ENCODE measurements around the gene GLB1L2.

Gene GLB1L2

DNA sequence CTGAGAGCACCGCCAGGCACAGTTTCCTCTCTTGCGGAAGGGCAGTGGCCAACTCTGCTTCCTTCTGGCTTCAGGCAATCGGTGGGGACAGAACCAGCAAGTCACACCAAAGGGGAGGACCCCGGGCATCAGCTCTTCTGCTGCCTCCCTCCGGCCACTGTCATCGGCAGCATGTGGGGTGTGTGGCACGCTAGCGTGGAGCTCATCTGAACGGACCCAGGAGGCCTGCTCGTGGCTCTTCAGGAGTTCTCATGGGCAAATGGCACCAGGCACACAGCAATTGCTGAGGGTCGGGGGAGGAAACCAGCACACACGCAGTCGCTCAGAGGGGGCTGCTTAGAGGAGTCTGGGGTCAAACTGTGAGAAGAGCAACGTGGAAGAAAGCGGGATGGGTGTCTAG, 53.4 kb downstream of the GLB1L2 start:
- ChIA-PET CTCF (interaction anchor here (0.9 kb wide), 1 partner anchor 24 kb away, joined by 3 read pairs; no protein-coding TSS in a partner anchor), POLR2A (no interaction called here)
- DNase-seq (ENCODE audit: extremely low spot score) = no peak
- TF ChIP-seq, protein P1, sequence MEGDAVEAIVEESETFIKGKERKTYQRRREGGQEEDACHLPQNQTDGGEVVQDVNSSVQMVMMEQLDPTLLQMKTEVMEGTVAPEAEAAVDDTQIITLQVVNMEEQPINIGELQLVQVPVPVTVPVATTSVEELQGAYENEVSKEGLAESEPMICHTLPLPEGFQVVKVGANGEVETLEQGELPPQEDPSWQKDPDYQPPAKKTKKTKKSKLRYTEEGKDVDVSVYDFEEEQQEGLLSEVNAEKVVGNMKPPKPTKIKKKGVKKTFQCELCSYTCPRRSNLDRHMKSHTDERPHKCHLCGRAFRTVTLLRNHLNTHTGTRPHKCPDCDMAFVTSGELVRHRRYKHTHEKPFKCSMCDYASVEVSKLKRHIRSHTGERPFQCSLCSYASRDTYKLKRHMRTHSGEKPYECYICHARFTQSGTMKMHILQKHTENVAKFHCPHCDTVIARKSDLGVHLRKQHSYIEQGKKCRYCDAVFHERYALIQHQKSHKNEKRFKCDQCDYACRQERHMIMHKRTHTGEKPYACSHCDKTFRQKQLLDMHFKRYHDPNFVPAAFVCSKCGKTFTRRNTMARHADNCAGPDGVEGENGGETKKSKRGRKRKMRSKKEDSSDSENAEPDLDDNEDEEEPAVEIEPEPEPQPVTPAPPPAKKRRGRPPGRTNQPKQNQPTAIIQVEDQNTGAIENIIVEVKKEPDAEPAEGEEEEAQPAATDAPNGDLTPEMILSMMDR (IDR thresholded peaks at IDR 0.05; ENCODE audit: control extremely low read depth, extremely low read depth, low read depth, missing control alignments) = no peak

DNA sequence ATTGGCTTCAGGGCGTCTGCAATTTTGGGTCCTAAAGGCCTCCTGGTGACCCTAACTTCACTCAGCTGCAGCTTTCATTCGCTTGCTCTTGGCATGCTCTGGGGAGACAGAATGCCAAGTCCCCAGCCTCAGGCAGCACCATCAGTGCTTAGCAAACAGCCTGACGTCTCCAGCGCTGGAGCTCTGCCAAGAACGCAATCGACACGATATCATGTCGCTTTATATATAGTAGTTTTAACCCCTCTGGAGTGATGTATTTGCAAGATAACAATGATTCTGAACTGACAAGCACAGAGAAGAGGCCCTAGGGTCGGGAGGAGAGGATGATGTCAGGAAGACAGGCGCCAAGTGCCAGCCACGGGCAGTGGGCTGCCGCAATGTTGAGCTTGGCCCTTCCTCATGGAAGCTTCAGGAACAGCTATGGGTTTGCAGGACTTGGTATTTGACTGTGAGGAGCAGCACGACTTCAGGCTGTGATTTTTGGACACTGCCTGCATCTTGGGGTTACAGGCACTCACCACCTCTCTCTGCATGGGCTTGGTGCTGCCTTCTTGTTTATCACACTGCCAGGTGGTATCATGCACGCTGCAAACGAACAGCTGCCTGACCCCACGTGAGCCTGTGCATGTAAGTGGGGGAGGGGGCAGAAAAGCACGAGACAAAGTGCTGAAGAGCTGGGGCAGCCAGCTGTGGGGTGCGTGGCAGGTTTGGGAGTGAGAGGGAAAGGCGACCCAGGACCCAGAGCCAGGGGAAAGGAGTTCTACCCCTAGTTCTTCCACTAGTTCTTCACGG, 54.2 kb downstream of the GLB1L2 start:
- no peak for DNase-seq (ENCODE audit: extremely low spot score)
- POLR2A ChIA-PET = no interaction called here
- TF ChIP-seq, protein P1 (IDR thresholded peaks at IDR 0.05; ENCODE audit: control extremely low read depth, extremely low read depth, low read depth, missing control alignments) = no peak
- CTCF ChIA-PET = interaction anchor here (0.9 to 1.6 kb wide), 2 partner anchors 9 to 25 kb away, joined by 3 to 4 read pairs; no protein-coding TSS in a partner anchor

DNA sequence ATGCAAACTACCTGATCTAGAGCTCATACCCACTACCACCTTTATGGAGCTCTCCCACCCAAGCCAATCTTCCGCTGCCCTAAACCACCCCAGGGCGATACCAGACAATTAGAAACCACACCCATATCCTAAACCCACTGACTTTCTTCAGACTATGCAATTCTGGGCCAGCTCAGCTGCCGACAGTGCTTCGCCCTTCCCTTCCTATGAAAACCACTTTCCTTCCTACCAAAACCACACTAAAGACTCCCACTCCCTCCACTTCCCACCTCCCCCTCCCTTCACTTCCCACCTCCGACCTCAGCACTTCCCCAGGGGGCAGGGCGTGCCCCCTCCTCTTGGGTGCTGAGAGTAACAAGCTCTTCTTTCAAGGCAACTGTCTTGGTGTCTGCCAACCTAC, 55.2 kb downstream of the GLB1L2 start:
- POLR2A ChIA-PET = no interaction called here
- no peak for DNase-seq (ENCODE audit: extremely low spot score)
- CTCF ChIA-PET = interaction anchor here (1.6 kb wide), 1 partner anchor 10 kb away, joined by 4 read pairs; no protein-coding TSS in a partner anchor
- TF ChIP-seq, protein P1 (IDR thresholded peaks at IDR 0.05; ENCODE audit: control extremely low read depth, extremely low read depth, low read depth, missing control alignments) = no peak

DNA sequence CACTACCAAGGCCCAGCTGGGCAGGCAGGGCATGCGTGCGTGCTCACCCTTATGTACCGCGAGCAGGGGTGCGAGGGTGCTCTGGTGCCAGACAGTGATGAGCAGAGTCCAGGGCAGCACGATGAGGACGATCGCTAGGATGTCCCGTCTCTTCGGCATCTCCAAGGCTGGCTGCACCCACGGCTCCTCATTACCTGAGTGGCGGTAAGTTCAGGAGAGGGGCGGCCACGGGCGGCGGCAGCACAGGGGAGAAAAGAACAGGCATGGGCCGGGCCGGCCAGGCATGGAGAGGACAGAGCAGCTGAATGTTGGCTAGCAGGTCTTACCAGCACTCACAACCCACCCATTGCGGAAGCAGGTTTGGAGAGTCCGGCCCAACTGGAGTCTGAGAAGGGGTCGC, 55.7 kb downstream of the GLB1L2 start:
- no peak for DNase-seq (ENCODE audit: extremely low spot score)
- POLR2A ChIA-PET = no interaction called here
- CTCF ChIA-PET = interaction anchor here (1.6 kb wide), 1 partner anchor 10 kb away, joined by 4 read pairs; no protein-coding TSS in a partner anchor
- TF ChIP-seq, protein P1 (IDR thresholded peaks at IDR 0.05; ENCODE audit: control extremely low read depth, extremely low read depth, low read depth, missing control alignments) = no peak

DNA sequence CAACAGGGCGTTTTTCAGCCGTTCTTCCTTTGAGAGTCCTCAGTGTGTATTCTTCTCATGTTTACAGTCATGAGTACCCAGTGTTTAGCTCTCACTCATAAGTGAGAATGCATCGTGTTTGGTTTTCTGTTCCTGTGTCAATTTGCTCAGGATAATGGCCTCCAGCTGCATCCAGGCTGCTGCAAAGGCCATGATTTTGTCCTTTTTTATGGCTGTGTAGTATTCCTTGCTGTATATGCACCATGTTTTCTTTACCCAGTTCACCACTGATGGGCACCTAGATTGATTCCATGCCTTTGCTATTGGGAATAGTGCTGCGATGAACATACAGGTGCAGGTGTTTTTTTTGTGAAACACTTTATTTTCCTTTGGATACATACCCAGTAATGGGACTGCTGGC, 56.8 kb downstream of the GLB1L2 start:
- DNase-seq (ENCODE audit: extremely low spot score) = no peak
- ChIA-PET POLR2A (no interaction called here), CTCF (no interaction called here)
- TF ChIP-seq, protein P1 (IDR thresholded peaks at IDR 0.05; ENCODE audit: control extremely low read depth, extremely low read depth, low read depth, missing control alignments) = no peak

DNA sequence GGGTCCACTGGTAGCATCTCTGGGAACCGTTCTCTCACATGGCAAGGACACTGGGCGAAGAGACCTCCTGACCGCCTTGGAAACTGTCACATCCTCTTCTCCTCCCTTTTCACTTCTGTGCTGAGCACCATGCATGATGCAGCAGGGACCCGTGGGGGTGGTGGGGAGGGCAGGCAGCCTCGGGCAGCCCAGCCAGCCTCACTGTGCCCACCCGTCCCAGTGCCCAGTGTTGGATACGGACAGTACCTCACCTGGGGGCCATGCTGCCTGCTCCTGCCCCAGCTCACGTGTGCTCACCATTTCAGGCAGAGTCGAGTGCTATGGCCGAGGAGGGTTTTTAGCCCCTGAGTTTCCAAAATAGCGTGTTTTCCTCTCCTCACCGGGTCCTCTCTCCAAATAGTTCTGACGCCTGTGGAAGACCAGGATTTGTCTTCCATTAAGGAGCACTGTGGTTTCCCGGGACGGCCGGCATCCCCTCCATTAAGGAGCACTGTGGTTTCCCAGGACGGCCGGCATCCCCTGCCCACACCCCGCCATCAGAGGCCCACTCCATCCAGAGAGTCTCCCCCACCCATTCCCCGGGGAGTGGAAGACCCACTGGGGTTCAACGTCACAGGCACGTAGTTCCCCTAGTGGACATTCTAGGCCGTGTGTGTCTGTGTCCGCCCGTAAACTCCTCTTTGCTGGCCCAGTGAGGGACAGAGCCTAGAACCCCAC, 57.8 kb downstream of the GLB1L2 start:
- TF ChIP-seq, protein P1 (IDR thresholded peaks at IDR 0.05; ENCODE audit: control extremely low read depth, extremely low read depth, low read depth, missing control alignments) = no peak
- POLR2A ChIA-PET = no interaction called here
- no peak for DNase-seq (ENCODE audit: extremely low spot score)
- CTCF ChIA-PET = no interaction called here
